KMS-11 (cell line): ENCODE results near the gene CCDC17.

Source experiments
- H2AFZ ChIP-seq: fragments of 200-600 bp; sonication (generic); 2 replicates; pipeline ENCODE4 v1.6.1; 2016; ENCODE audit warnings: antibody characterized with exemption, mixed run types, low read depth
- H3K27ac ChIP-seq: fragments of 200-600 bp; sonication (generic); 2 replicates; pipeline ENCODE4 v1.6.1; 2016; ENCODE audit warnings: mild to moderate bottlenecking, mixed run types
- H3K27me3 ChIP-seq: fragments of 200-600 bp; sonication (generic); 2 replicates; pipeline ENCODE4 v1.6.1; 2017; ENCODE audit warnings: mild to moderate bottlenecking, low read depth, mixed run types, moderate library complexity; ENCODE audit not compliant: insufficient read depth
- H3K36me3 ChIP-seq: fragments of 200-600 bp; sonication (generic); 2 replicates; pipeline ENCODE4 v1.6.1; 2017; ENCODE audit warnings: mild to moderate bottlenecking, mixed run types; ENCODE audit not compliant: insufficient read depth
- H3K4me1 ChIP-seq: fragments of 200-600 bp; sonication (generic); 2 replicates; pipeline ENCODE4 v1.6.1; 2016; ENCODE audit warnings: mild to moderate bottlenecking, low read depth, mixed run types; ENCODE audit not compliant: poor library complexity, severe bottlenecking
- H3K4me2 ChIP-seq: fragments of 200-600 bp; sonication (generic); 2 replicates; pipeline ENCODE4 v1.7.0; 2016; ENCODE audit warnings: mild to moderate bottlenecking, mixed run types
- H3K4me3 ChIP-seq: fragments of 200-600 bp; sonication (generic); IDR thresholded peaks from 2 replicates; pipeline ENCODE4 v1.6.1; 2017; ENCODE audit warnings: low read depth, low read length, mixed read lengths; ENCODE audit not compliant: insufficient read depth
- H3K79me2 ChIP-seq: fragments of 200-600 bp; sonication (generic); 2 replicates; pipeline ENCODE4 v1.6.1; 2016; ENCODE audit warnings: low read depth, mixed run types; ENCODE audit not compliant: insufficient read depth
- H3K9ac ChIP-seq: fragments of 200-600 bp; sonication (generic); 2 replicates; pipeline ENCODE4 v1.6.1; 2016; ENCODE audit warnings: mild to moderate bottlenecking, mixed run types
- H4K20me1 ChIP-seq: fragments of 200-600 bp; sonication (generic); 2 replicates; pipeline ENCODE4 v1.6.1; 2016; ENCODE audit warnings: mild to moderate bottlenecking, mixed run types; ENCODE audit not compliant: insufficient read depth
- TF ChIP-seq, protein P1 (sequence below): fragments of 200-600 bp; sonication (generic); conservative IDR thresholded peaks from 2 replicates; pipeline ENCODE4 v1.6.1; 2017; ENCODE audit warnings: low read depth, mild to moderate bottlenecking, antibody characterized with exemption, low read length, moderate library complexity, mixed read lengths

Gene CCDC17

DNA sequence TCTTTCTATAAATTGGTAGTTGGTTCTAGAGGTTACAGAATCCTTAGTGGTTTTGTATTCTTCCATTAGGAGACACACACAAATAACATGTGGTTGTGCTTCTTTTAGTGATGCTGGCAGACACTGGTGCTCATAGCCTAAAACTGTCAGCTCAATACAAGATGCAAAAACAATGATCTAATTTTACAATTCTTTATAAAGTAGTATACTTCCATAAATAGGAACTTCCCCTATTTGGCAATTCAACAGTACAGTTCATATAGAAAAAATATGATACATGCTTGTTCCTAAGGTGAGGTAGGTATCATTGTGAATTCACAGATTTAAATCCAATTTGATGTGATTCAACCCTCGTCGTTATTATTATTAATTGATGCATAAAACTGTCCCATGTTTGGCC lies 20.8 kb upstream of the CCDC17 start:
- Histone ChIP-seq H3K36me3 (no peaks in the 10 kb centered on the region), H3K4me2 (no peak overlapping the region), H3K27ac (peak overlapping the region; percentile 18; the same call in 1 of the 2 replicates)

DNA sequence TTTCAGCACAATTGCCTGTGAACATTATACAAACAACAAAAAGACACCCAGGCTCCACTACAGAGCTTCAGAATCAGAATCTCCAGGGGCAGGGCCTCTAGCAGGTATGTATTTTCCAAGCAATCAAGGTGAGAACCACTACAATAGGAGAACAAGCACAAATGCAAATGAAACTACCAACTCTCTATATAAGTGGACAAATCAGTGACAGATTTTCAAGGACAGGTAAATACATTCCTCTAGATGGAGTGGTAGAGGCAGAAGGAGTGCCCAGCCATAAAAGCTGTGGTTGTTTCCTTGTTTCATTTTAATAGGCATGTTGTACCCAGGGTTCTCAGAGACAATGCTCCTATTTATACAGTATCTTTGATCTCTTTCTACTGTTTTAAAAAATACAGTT lies 20.1 kb upstream of the CCDC17 start:
- H3K4me3 ChIP-seq: no peak overlapping the region
- H3K9ac ChIP-seq: no peak overlapping the region
- H2AFZ ChIP-seq: no peak overlapping the region
- H3K36me3 ChIP-seq: no peaks in the 10 kb centered on the region
- H3K79me2 ChIP-seq: no peaks in the 10 kb centered on the region; the same call in 1 of the 2 replicates
- H3K4me1 ChIP-seq: peaks cover 14% of the 10 kb centered on the region
- no peak overlapping the region for H3K4me2 ChIP-seq
- no peaks in the 10 kb centered on the region for H3K27me3 ChIP-seq
- H3K27ac ChIP-seq: peak overlapping the region; percentile 18; the same call in 1 of the 2 replicates
- H4K20me1 ChIP-seq: no peaks in the 10 kb centered on the region
- TF ChIP-seq, protein P1, sequence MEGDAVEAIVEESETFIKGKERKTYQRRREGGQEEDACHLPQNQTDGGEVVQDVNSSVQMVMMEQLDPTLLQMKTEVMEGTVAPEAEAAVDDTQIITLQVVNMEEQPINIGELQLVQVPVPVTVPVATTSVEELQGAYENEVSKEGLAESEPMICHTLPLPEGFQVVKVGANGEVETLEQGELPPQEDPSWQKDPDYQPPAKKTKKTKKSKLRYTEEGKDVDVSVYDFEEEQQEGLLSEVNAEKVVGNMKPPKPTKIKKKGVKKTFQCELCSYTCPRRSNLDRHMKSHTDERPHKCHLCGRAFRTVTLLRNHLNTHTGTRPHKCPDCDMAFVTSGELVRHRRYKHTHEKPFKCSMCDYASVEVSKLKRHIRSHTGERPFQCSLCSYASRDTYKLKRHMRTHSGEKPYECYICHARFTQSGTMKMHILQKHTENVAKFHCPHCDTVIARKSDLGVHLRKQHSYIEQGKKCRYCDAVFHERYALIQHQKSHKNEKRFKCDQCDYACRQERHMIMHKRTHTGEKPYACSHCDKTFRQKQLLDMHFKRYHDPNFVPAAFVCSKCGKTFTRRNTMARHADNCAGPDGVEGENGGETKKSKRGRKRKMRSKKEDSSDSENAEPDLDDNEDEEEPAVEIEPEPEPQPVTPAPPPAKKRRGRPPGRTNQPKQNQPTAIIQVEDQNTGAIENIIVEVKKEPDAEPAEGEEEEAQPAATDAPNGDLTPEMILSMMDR: no peak

More for the DNA sequence above, 20.8 kb upstream of the CCDC17 start:
- TF ChIP-seq, protein P1: no peak
- no peak overlapping the region for H3K4me3 ChIP-seq
- no peaks in the 10 kb centered on the region for H3K27me3 ChIP-seq
- H4K20me1 ChIP-seq: no peaks in the 10 kb centered on the region
- H2AFZ ChIP-seq: no peak overlapping the region
- H3K9ac ChIP-seq: no peak overlapping the region
- peaks cover 14% of the 10 kb centered on the region for H3K4me1 ChIP-seq
- no peaks in the 10 kb centered on the region; the same call in 1 of the 2 replicates for H3K79me2 ChIP-seq

GRCh38 chr1:45643321-45643720 lies 19.5 kb upstream of the CCDC17 start:
- no peaks in the 10 kb centered on the region for H3K79me2 ChIP-seq
- no peaks in the 10 kb centered on the region for H3K36me3 ChIP-seq
- no peak overlapping the region for H3K4me3 ChIP-seq
- H3K27me3 ChIP-seq: no peaks in the 10 kb centered on the region
- H3K27ac ChIP-seq: no peak overlapping the region
- no peak overlapping the region for H3K9ac ChIP-seq
- TF ChIP-seq, protein P1: no peak
- H2AFZ ChIP-seq: no peak overlapping the region
- H3K4me2 ChIP-seq: no peak overlapping the region
- H4K20me1 ChIP-seq: no peaks in the 10 kb centered on the region
- peaks cover 14% of the 10 kb centered on the region for H3K4me1 ChIP-seq

- H3K27ac ChIP-seq: no peak overlapping the region
- H3K27me3 ChIP-seq: no peaks in the 10 kb centered on the region
- H3K4me2 ChIP-seq: no peak overlapping the region
- no peaks in the 10 kb centered on the region for H3K79me2 ChIP-seq
- H3K36me3 ChIP-seq: no peaks in the 10 kb centered on the region
- peaks cover 14% of the 10 kb centered on the region for H3K4me1 ChIP-seq
- no peak overlapping the region for H2AFZ ChIP-seq
- H4K20me1 ChIP-seq: no peaks in the 10 kb centered on the region
- H3K9ac ChIP-seq: no peak overlapping the region
- H3K4me3 ChIP-seq: no peak overlapping the region
- TF ChIP-seq, protein P1: no peak
These were observed 16.4 kb upstream of the CCDC17 start for GRCh38 chr1:45640293-45640692.
